Measurements from ENCODE around the gene MOB1A.

MOB1A gene

DNA sequence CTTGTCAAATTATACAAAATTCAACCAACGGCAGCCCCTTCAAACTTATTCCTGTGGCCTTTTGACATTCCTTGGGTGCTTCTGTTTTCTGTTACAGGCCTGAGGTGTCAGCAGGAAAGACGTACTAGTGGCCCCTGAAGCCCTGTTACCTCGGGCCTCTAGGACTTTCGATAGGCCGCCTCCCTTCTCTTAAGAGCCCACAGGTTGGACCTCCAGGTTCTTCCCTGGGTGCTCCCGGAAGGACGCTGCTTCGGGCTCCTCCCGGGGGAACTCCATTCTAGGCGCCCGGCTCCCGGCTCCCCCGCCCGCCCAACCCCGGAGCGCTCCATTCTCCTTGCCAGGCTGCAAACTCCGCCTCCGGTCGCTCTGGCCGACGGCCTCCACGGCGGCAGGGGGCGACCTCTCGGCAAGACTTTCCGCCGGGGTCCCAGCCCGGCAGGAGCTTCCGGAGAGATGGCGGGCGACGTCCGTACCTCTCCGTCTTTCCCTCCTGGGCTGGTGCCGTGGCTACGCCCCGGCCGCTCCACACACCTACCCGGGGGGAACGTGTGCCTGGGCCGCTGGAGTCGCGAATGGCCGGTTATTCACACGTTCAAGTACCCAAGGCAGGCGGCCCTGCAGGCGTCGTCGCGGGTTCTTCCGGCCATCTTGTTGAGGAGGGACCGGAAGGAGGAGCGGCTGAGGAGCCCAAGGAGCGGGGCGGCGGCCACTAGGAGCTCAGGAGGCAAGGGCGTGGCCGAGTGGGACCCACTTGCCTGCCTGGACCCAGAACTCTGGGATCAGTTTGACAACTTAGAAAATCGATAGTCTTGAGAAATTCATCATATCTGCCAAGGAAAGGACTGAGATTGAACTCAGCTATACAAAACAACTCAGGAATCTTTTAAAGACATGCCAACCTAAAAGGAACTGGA is 58.5 kb downstream of the MOB1A start:
- TF ChIP-seq CTCF (IDR thresholded peaks at IDR 0.05), result no peak
- peak overlapping the region; percentile 49 for H3K4me3 Mint-ChIP-seq
- no peak overlapping the region for H3K27ac Mint-ChIP-seq
- no peaks in the 10 kb centered on the region for H3K4me1 Mint-ChIP-seq
- no peaks in the 10 kb centered on the region for H3K36me3 Mint-ChIP-seq (ENCODE audit: low read depth)
- H3K9me3 Mint-ChIP-seq, result peaks cover 40% of the 10 kb centered on the region
- peaks cover 12% of the 10 kb centered on the region for H3K27me3 Mint-ChIP-seq (ENCODE audit: low read depth, poor library complexity)
- no peak for DNase-seq

- Mint-ChIP-seq H3K27me3 (ENCODE audit: low read depth, poor library complexity) (peaks cover 17% of the 10 kb centered on the region), H3K4me1 (no peaks in the 10 kb centered on the region), H3K9me3 (peaks cover 37% of the 10 kb centered on the region), H3K27ac (no peak overlapping the region), H3K36me3 (ENCODE audit: low read depth) (no peaks in the 10 kb centered on the region), H3K4me3 (no peak overlapping the region)
- DNase-seq, result no peak
- no peak for TF ChIP-seq CTCF (IDR thresholded peaks at IDR 0.05)
These were observed 59.3 kb downstream of the MOB1A start for GRCh38 chr2:74119339-74119738.

DNA sequence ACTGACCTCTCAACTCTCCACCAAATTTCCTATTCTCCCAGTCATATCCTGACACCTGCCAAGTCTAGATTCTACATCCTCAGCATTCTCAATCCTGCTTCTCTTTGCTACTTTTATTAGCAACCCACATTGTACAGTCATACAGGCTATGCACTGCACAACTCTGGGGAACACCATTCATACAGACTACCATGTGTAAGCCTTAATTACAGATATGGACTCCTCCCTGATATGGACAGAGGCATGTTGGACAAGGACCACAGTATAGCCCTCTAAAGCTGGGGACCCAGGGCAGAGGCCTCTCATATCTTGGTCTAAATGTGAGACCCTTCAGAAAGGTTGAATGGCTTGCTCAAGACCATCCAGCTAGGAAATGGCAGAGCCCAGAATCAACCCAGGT is 67.3 kb downstream of the MOB1A start:
- Mint-ChIP-seq H3K4me3 (no peak overlapping the region), H3K27me3 (ENCODE audit: low read depth, poor library complexity) (peaks cover 6% of the 10 kb centered on the region), H3K27ac (no peak overlapping the region), H3K9me3 (peaks cover 5% of the 10 kb centered on the region), H3K4me1 (peaks cover 8% of the 10 kb centered on the region), H3K36me3 (ENCODE audit: low read depth) (no peaks in the 10 kb centered on the region)
- TF ChIP-seq CTCF (IDR thresholded peaks at IDR 0.05), result no peak
- DNase-seq, result no peak

DNA sequence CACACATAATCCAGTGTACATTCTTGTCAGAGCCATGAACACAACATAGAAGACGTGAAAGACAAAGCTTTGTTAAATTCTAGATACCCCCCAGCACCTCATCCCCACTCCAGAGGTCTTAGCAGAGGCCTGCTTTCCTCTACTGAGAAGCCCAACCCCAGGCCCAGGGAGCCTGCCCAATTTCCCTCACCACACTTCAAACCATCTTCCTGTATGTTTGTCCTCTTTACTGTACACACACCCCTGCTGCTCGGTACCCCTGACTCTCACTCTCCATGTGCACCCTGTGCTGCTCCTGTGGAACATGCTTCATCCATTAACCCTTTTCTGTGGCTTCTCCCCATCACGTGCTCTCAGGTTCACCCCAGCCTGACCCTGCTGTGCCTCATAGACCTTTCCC is 68.1 kb downstream of the MOB1A start:
- no peak overlapping the region for H3K27ac Mint-ChIP-seq
- peaks cover 8% of the 10 kb centered on the region for H3K4me1 Mint-ChIP-seq
- DNase-seq, result no peak
- H3K27me3 Mint-ChIP-seq (ENCODE audit: low read depth, poor library complexity), result peaks cover 6% of the 10 kb centered on the region
- H3K9me3 Mint-ChIP-seq, result peaks cover 5% of the 10 kb centered on the region
- no peak overlapping the region for H3K4me3 Mint-ChIP-seq
- no peak for TF ChIP-seq CTCF (IDR thresholded peaks at IDR 0.05)
- peaks cover under 1% of the 10 kb centered on the region for H3K36me3 Mint-ChIP-seq (ENCODE audit: low read depth)

DNA sequence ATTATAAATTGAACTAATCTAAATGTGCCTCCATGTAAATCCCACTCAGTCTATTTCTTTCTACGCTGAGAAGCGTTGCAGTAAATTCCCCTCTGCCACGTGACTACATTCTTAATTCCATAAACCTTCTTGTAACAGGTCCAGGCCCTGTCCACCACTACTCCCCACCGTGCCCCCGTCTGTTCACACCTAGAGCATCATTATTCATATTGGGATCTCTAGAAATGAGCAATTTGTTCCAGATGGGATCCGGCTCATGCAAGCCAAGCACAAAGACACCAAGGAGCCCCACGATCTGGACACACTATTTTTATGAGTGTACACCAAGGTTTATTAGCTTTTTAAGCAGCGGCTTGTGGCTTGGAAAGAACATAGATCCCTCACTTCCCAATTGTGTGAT is 69.1 kb downstream of the MOB1A start:
- peaks cover 8% of the 10 kb centered on the region for H3K4me1 Mint-ChIP-seq
- peaks cover 5% of the 10 kb centered on the region for H3K9me3 Mint-ChIP-seq
- H3K4me3 Mint-ChIP-seq, result no peak overlapping the region
- peaks cover 10% of the 10 kb centered on the region for H3K36me3 Mint-ChIP-seq (ENCODE audit: low read depth)
- peak overlapping the region; percentile 20 for H3K27ac Mint-ChIP-seq
- no peak for DNase-seq
- no peak for TF ChIP-seq CTCF (IDR thresholded peaks at IDR 0.05)
- no peaks in the 10 kb centered on the region for H3K27me3 Mint-ChIP-seq (ENCODE audit: low read depth, poor library complexity)

- no peak overlapping the region for H3K27ac Mint-ChIP-seq
- H3K27me3 Mint-ChIP-seq (ENCODE audit: low read depth, poor library complexity), result no peaks in the 10 kb centered on the region
- H3K4me1 Mint-ChIP-seq, result peaks cover 12% of the 10 kb centered on the region
- no peaks in the 10 kb centered on the region for H3K9me3 Mint-ChIP-seq
- H3K36me3 Mint-ChIP-seq (ENCODE audit: low read depth), result peaks cover 31% of the 10 kb centered on the region
- H3K4me3 Mint-ChIP-seq, result no peak overlapping the region
- no peak for TF ChIP-seq CTCF (IDR thresholded peaks at IDR 0.05)
- peak; percentile 24 for DNase-seq
These were observed 71.6 kb downstream of the MOB1A start for GRCh38 chr2:74107071-74107470.
